ENCODE data around the gene FAM107B. TPM values are rescaled to one million over a fixed set of nuclear protein-coding genes. Genes with fewer than 3 reads are reported as not detected.

FAM107B gene
- total and polyA plus RNA-seq, 10 of the 15 experiments (the other 5 are each of a cell fraction or from before 2014, with no cell fraction given): 22.9 to 162 (median 86.6) TPM

DNA sequence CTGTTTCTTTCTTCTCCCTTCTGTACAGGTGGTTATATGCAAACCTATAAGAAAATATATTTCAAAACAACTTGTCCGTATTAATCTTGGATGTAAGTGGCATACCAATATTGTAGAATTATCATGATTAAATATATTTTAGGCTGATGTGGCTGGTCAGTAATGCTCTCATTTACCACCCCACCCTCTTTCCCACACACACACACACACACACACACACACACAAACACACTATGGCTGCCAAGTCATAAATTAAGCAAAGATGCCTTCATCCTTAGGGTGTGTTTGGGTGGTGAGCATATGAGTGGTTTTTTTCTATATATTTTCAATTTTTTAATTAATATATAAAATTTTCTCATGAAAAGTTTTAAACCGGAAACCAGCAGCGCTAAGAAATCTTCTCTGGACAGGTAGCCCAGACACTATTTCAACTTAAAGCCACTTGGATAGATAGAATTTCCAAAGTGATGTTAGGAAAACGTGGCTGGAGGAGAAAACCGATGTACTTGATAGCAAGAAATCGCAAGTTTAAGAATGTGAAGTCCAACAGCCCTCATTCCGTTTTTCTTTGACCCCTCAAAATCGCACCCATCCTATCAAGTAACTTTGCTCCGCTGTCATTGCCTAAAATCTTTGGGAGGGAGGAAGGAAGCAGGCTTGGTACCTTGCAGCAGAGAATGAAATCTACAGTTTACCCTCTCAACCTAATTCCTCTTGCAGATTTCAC is 171.7 kb downstream of the FAM107B start:
- ATAC-seq (no peak), FAIRE-seq (no peak), DNase-seq (ENCODE audit: low read depth, low spot score) (no peak)
- H3K27ac ChIP-seq (ENCODE audit: control insufficient read depth, insufficient read depth): peak overlapping the region; percentile 69
- in situ Hi-C loops (cut with MboI): no loop called here
- SMC1A ChIA-PET (ENCODE audit: uncharacterized antibody, unreplicated experiment): interaction anchor here (1.0 to 3.1 kb wide), 4 partner anchors 14 to 146 kb away, joined by 3 to 19 read pairs (median 7); no protein-coding TSS in a partner anchor
- CTCF ChIA-PET: interaction anchor here (0.7 kb wide), 1 partner anchor 19 kb away, joined by 3 read pairs; no protein-coding TSS in a partner anchor
- peaks cover 15% of the 10 kb centered on the region in 2 experiments for H3K36me3 ChIP-seq (ENCODE audit: control insufficient read depth in 2 of 2, insufficient read depth in 2 of 2, low read length in 1 of 2)
- WGBS (ENCODE audit: insufficient coverage, insufficient replicate concordance, low lambda C conversion rate, missing lambda C conversion rate): 0% methylated on average over 9 of the region's 9 CpGs
- POLR2A ChIA-PET: interaction anchor here (0.5 kb wide), 1 partner anchor 47 kb away, joined by 5 read pairs; no protein-coding TSS in a partner anchor
- H3K4me2 ChIP-seq (ENCODE audit: control insufficient read depth, insufficient read depth): peak overlapping the region; percentile 88
- intact Hi-C loops (cut with micrococcal nuclease; ENCODE audit: unreplicated experiment): loop anchor here (2.0 to 5.0 kb wide), 4 partner anchors 41 to 234 kb away; partner anchors contain the start of genes CDNF, HSPA14 and MSANTD7
- H3K27me3 ChIP-seq (replicated peaks in 1 of 2; ENCODE audit: control insufficient read depth in 2 of 2, insufficient read depth in 2 of 2, low read length in 1 of 2): no peaks in the 10 kb centered on the region
- BruUV-seq (replicated peaks): no TSS peak
- TF ChIP-seq YY1 (IDR thresholded peaks at IDR 0.05; ENCODE audit: low read depth, low read length) (peak; percentile 69), HDGF (IDR thresholded peaks at IDR 0.05) (no peak), MLLT1 (IDR thresholded peaks at IDR 0.05) (0 out of 2 replicates have a peak, but pooled peaks have one; percentile 59), MXI1 (IDR thresholded peaks at IDR 0.05; ENCODE audit: low read depth, low read length) (0 out of 2 replicates have a peak, but pooled peaks have one; percentile 30), ZBTB40 (IDR thresholded peaks at IDR 0.05; ENCODE audit: borderline replicate concordance) (0 out of 2 replicates have a peak, but pooled peaks have one; percentile 21), BRCA1 (IDR thresholded peaks at IDR 0.05; ENCODE audit: low read depth, low read length) (no peak), TAF1 (IDR thresholded peaks at IDR 0.05; ENCODE audit: borderline replicate concordance, low read depth, low read length) (no peak)
- peaks cover 4% of the 10 kb centered on the region; the same call in 1 of the 2 replicates for H4K20me1 ChIP-seq (ENCODE audit: control insufficient read depth, insufficient read depth)
- peaks cover 53% of the 10 kb centered on the region for H3K79me2 ChIP-seq (ENCODE audit: control insufficient read depth, insufficient read depth, low read length)
- peaks cover 2% of the 10 kb centered on the region; the same call in 2 of the 3 replicates for H3K9me3 ChIP-seq (replicated peaks; ENCODE audit: control insufficient read depth, insufficient read depth, low read length)
- RAD21 ChIA-PET (ENCODE audit: unreplicated experiment): interaction anchor here (1.4 to 3.6 kb wide), 3 partner anchors 15 to 140 kb away, joined by 3 to 19 read pairs (median 3); no protein-coding TSS in a partner anchor
- H3K4me3 ChIP-seq: peak overlapping the region; percentile 98
- H2AFZ ChIP-seq (ENCODE audit: control insufficient read depth, low read depth, low read length): no peak overlapping the region
- peak overlapping the region; percentile 91 for H3K9ac ChIP-seq (ENCODE audit: control insufficient read depth, insufficient read depth, low read length)
- peaks cover 31% of the 10 kb centered on the region for H3K4me1 ChIP-seq (ENCODE audit: control insufficient read depth, insufficient read depth, low read length)

Data from GM12878 (cell line).